GM18870 (cell line): ENCODE data around the gene CSAG3.
"Not testable (repeated sequence)": the region's sequence is repeated elsewhere in the genome, so short reads cannot be mapped to it uniquely, and the experiment has no call there.

ENCODE experiments used
- ATAC-seq: cut with Tn5 transposase; IDR thresholded peaks from one replicate; pipeline ENCODE4 v1.9.1; 2021; ENCODE audit warnings: moderate library complexity; ENCODE audit not compliant: unreplicated experiment

Gene CSAG3

GRCh38 chrX:152758918-152759317, at the start of gene CSAG3:
Gene CSAG3 (plus strand): TSS chrX:152759218.
- not testable (repeated sequence) for ATAC-seq

GRCh38 chrX:152713195-152713594, 45.8 kb upstream of the CSAG3 start:
- not testable (repeated sequence) for ATAC-seq

GRCh38 chrX:152713815-152714787, 44.9 kb upstream of the CSAG3 start, which contains the start of gene MAGEA2B:
Gene MAGEA2B (plus strand): TSS chrX:152714628. CDS start chrX:152717107, 2,479 bp downstream.
- ATAC-seq: not testable (repeated sequence)

- no peak for ATAC-seq
Observed at GRCh38 chrX:152725409-152725808, 33.6 kb upstream of the CSAG3 start.

GRCh38 chrX:152733261-152733975, 25.6 kb upstream of the CSAG3 start, which contains the start of the genes CSAG1 and MAGEA12:
Gene CSAG1 (minus strand): TSS chrX:152733721. CDS start chrX:152732460, 1,261 bp downstream.
Gene MAGEA12 (plus strand): TSS chrX:152733757. CDS start chrX:152736162, 2,405 bp downstream.
- ATAC-seq: no peak

- not testable (repeated sequence) for ATAC-seq
Observed at GRCh38 chrX:152734143-152734858, 24.7 kb upstream of the CSAG3 start.

GRCh38 chrX:152735101-152735500, 23.9 kb upstream of the CSAG3 start:
- no peak for ATAC-seq

- ATAC-seq: no peak
Observed at GRCh38 chrX:152735860-152736511, 23.0 kb upstream of the CSAG3 start.

GRCh38 chrX:152736528-152736927, 22.5 kb upstream of the CSAG3 start:
- ATAC-seq: not testable (repeated sequence)

- no peak for ATAC-seq
Observed at GRCh38 chrX:152738560-152738959, 20.5 kb upstream of the CSAG3 start.

GRCh38 chrX:152753686-152754650, 5.0 kb upstream of the CSAG3 start, which contains the start of gene MAGEA2:
Gene MAGEA2 (minus strand): TSS chrX:152753842. CDS start chrX:152751363, 2,479 bp downstream.
- ATAC-seq: not testable (repeated sequence)

GRCh38 chrX:152754871-152755270, 4.1 kb upstream of the CSAG3 start:
- not testable (repeated sequence) for ATAC-seq

- not testable (repeated sequence) for ATAC-seq
Observed at GRCh38 chrX:152759544-152759943, 526 bp downstream of the CSAG3 start.

- not testable (repeated sequence) for ATAC-seq
Observed at GRCh38 chrX:152761582-152761981, 2.6 kb downstream of the CSAG3 start.

GRCh38 chrX:152766562-152766961, 7.5 kb downstream of the CSAG3 start:
- ATAC-seq: not testable (repeated sequence)

GRCh38 chrX:152769549-152770289, 10.7 kb downstream of the CSAG3 start, which contains the start of gene MAGEA6:
Gene MAGEA6 (minus strand): TSS chrX:152769689. CDS start chrX:152767650, 2,039 bp downstream.
- not testable (repeated sequence) for ATAC-seq

GRCh38 chrX:152787062-152787461, 28.0 kb downstream of the CSAG3 start:
- ATAC-seq: peak; percentile 84

- no peak for ATAC-seq
Observed at GRCh38 chrX:152798945-152799344, 39.9 kb downstream of the CSAG3 start.
